GM23248 (cell line): ENCODE results near the gene SNX4.

ENCODE experiments used
- EZH2 ChIP-seq: fragments of 200-600 bp; sonication (generic); IDR thresholded peaks from 2 replicates; pipeline ENCODE4 v1.6.1; 2018; ENCODE audit warnings: antibody characterized with exemption, mild to moderate bottlenecking; ENCODE audit not compliant: insufficient read depth, poor library complexity, severe bottlenecking
- EZH2phosphoT487 ChIP-seq: fragments of 200-600 bp; sonication (generic); IDR thresholded peaks from 2 replicates; pipeline ENCODE4 v1.6.1; 2018; ENCODE audit warnings: antibody characterized with exemption, moderate library complexity, mild to moderate bottlenecking, low read depth; ENCODE audit not compliant: insufficient read depth

GRCh38 chr3:125435231-125435630 lies 84.8 kb downstream of the SNX4 start:
- TF ChIP-seq EZH2 = no peak
- no peak for TF ChIP-seq EZH2phosphoT487
